MM.1S (cell line): ENCODE results near the gene NSMF.

Experiments used
- DNase-seq: peaks from one replicate; pipeline ENCODE4 v3.0.0-alpha.2; 2015
- H2AFZ ChIP-seq: fragments of 300-600 bp; sonication (generic); 2 replicates; pipeline ENCODE4 v1.6.0; 2016; ENCODE audit warnings: antibody characterized with exemption, low read length
- H3F3A ChIP-seq: fragments of 300-600 bp; sonication (generic); 2 replicates; pipeline ENCODE4 v1.6.1; 2016; ENCODE audit warnings: mild to moderate bottlenecking, antibody characterized with exemption, low read length, moderate library complexity, mixed read lengths; ENCODE audit not compliant: insufficient read depth
- H3K27ac ChIP-seq: fragments of 300-600 bp; sonication (generic); 2 replicates; pipeline ENCODE4 v1.5.1; 2016; ENCODE audit warnings: mild to moderate bottlenecking, low read length
- H3K27me3 ChIP-seq: fragments of 300-600 bp; sonication (generic); replicated peaks from 2 replicates; pipeline ENCODE4 v1.6.0; 2016; ENCODE audit warnings: low read length; ENCODE audit not compliant: insufficient read depth
- H3K36me3 ChIP-seq: fragments of 300-600 bp; sonication (generic); replicated peaks from 2 replicates; pipeline ENCODE4 v1.6.1; 2016; ENCODE audit warnings: mild to moderate bottlenecking, low read length, mixed read lengths; ENCODE audit not compliant: insufficient read depth
- H3K4me1 ChIP-seq: fragments of 300-600 bp; sonication (generic); 2 replicates; pipeline ENCODE4 v1.6.1; 2016; ENCODE audit warnings: low read length, mixed read lengths
- H3K4me2 ChIP-seq: fragments of 300-600 bp; sonication (generic); 2 replicates; pipeline ENCODE4 v1.6.0; 2016; ENCODE audit warnings: low read depth, low read length
- H3K4me3 ChIP-seq: fragments of 300-600 bp; sonication (generic); 2 replicates; pipeline ENCODE4 v1.5.1; 2016; ENCODE audit warnings: low read length, mixed read lengths
- H3K79me2 ChIP-seq: fragments of 300-600 bp; sonication (generic); 2 replicates; pipeline ENCODE4 v1.6.1; 2016; ENCODE audit warnings: mixed run types, low read length, mixed read lengths
- H3K9ac ChIP-seq: fragments of 300-600 bp; sonication (generic); 2 replicates; pipeline ENCODE4 v1.6.1; 2016; ENCODE audit warnings: low read length, mixed read lengths
- H3K9me2 ChIP-seq: fragments of 300-600 bp; sonication (generic); replicated peaks from 2 replicates; pipeline ENCODE4 v1.6.1; 2016; ENCODE audit warnings: mild to moderate bottlenecking, low read length, mixed read lengths; ENCODE audit not compliant: insufficient read depth
- H3K9me3 ChIP-seq: fragments of 300-600 bp; sonication (generic); replicated peaks from 2 replicates; pipeline ENCODE4 v1.6.1; 2016; ENCODE audit warnings: mild to moderate bottlenecking, low read length, mixed read lengths; ENCODE audit not compliant: insufficient read depth
- H4K20me1 ChIP-seq: fragments of 300-600 bp; sonication (generic); 2 replicates; pipeline ENCODE4 v1.6.1; 2016; ENCODE audit warnings: mild to moderate bottlenecking, low read length, moderate library complexity, mixed read lengths; ENCODE audit not compliant: insufficient read depth
- CTCF ChIP-seq: fragments of 300-600 bp; sonication (generic); IDR thresholded peaks from 2 replicates; pipeline ENCODE4 v1.5.1; 2016; ENCODE audit warnings: antibody characterized with exemption, low read length, mixed read lengths
- EZH2 ChIP-seq: fragments of 300-600 bp; sonication (generic); optimal IDR thresholded peaks from 2 replicates; pipeline ENCODE3; 2017; ENCODE audit warnings: low read depth, mild to moderate bottlenecking, antibody characterized with exemption, low read length, mixed read lengths
- EZH2phosphoT487 ChIP-seq: fragments of 300-600 bp; sonication (generic); IDR thresholded peaks from 2 replicates; pipeline ENCODE4 v1.6.1; 2018; ENCODE audit warnings: antibody characterized with exemption, low read length

Gene NSMF

GRCh38 chr9:137493364-137494103 lies 34.4 kb upstream of the NSMF start:
- DNase-seq, result no peak
- Histone ChIP-seq H2AFZ (no peak overlapping the region), H3K27me3 (peaks cover 55% of the 10 kb centered on the region), H3K4me3 (no peak overlapping the region), H3K79me2 (no peaks in the 10 kb centered on the region), H3F3A (peaks cover 10% of the 10 kb centered on the region; the same call in 1 of the 2 replicates), H3K9ac (no peak overlapping the region), H3K27ac (no peak overlapping the region), H3K9me3 (no peaks in the 10 kb centered on the region), H4K20me1 (no peaks in the 10 kb centered on the region), H3K4me2 (no peak overlapping the region), H3K9me2 (no peaks in the 10 kb centered on the region), H3K36me3 (no peaks in the 10 kb centered on the region), H3K4me1 (peaks cover 18% of the 10 kb centered on the region; the same call in 1 of the 2 replicates)
- TF ChIP-seq EZH2 (no peak), EZH2phosphoT487 (no peak), CTCF (no peak)

- no peak overlapping the region for H3K4me2 ChIP-seq
- H2AFZ ChIP-seq, result no peak overlapping the region
- no peaks in the 10 kb centered on the region for H3K79me2 ChIP-seq
- H3K9me2 ChIP-seq, result no peaks in the 10 kb centered on the region
- no peaks in the 10 kb centered on the region for H3K36me3 ChIP-seq
- H4K20me1 ChIP-seq, result no peaks in the 10 kb centered on the region
- H3K9ac ChIP-seq, result no peak overlapping the region
- peaks cover 50% of the 10 kb centered on the region for H3K27me3 ChIP-seq
- peaks cover 10% of the 10 kb centered on the region; the same call in 1 of the 2 replicates for H3F3A ChIP-seq
- no peak overlapping the region for H3K27ac ChIP-seq
- no peak overlapping the region for H3K4me3 ChIP-seq
- peaks cover 18% of the 10 kb centered on the region; the same call in 1 of the 2 replicates for H3K4me1 ChIP-seq
- peak; percentile 29 for DNase-seq
- TF ChIP-seq CTCF, result no peak
- no peak for TF ChIP-seq EZH2
- no peak for TF ChIP-seq EZH2phosphoT487
- H3K9me3 ChIP-seq, result no peaks in the 10 kb centered on the region
Observed at GRCh38 chr9:137492464-137493363, 33.6 kb upstream of the NSMF start.

GRCh38 chr9:137491735-137492432 lies 32.8 kb upstream of the NSMF start:
- H3K36me3 ChIP-seq, result no peaks in the 10 kb centered on the region
- peaks cover 10% of the 10 kb centered on the region; the same call in 1 of the 2 replicates for H3F3A ChIP-seq
- H3K27ac ChIP-seq, result no peak overlapping the region

More at GRCh38 chr9:137491735-137492432, 32.8 kb upstream of the NSMF start:
- H3K9me3 ChIP-seq, result no peaks in the 10 kb centered on the region
- no peaks in the 10 kb centered on the region for H3K79me2 ChIP-seq
- TF ChIP-seq CTCF (no peak), EZH2phosphoT487 (no peak), EZH2 (no peak)
- no peak overlapping the region for H2AFZ ChIP-seq
- H3K27me3 ChIP-seq, result peaks cover 55% of the 10 kb centered on the region
- H3K9ac ChIP-seq, result no peak overlapping the region
- DNase-seq, result no peak
- H3K4me3 ChIP-seq, result no peak overlapping the region
- peaks cover 18% of the 10 kb centered on the region; the same call in 1 of the 2 replicates for H3K4me1 ChIP-seq
- H3K9me2 ChIP-seq, result no peaks in the 10 kb centered on the region
- no peak overlapping the region for H3K4me2 ChIP-seq
- no peaks in the 10 kb centered on the region for H4K20me1 ChIP-seq
